ENCODE measurements around the gene RGS10.

Gene RGS10

GRCh38 chr10:119555178-119555784, 12.8 kb upstream of the RGS10 start:
- TF ChIP-seq CTCF (IDR thresholded peaks at IDR 0.05; ENCODE audit: extremely low read depth, missing control alignments): no peak
- DNase-seq (ENCODE audit: low spot score): no peak

- DNase-seq (ENCODE audit: low spot score): no peak
- no peak for TF ChIP-seq CTCF (IDR thresholded peaks at IDR 0.05; ENCODE audit: extremely low read depth, missing control alignments)
Measured at GRCh38 chr10:119550827-119551226, 8.3 kb upstream of the RGS10 start.

- no peak for TF ChIP-seq CTCF (IDR thresholded peaks at IDR 0.05; ENCODE audit: extremely low read depth, missing control alignments)
- no peak for DNase-seq (ENCODE audit: low spot score)
Measured at GRCh38 chr10:119549247-119549999, 6.9 kb upstream of the RGS10 start.

- no peak for TF ChIP-seq CTCF (IDR thresholded peaks at IDR 0.05; ENCODE audit: extremely low read depth, missing control alignments)
- no peak for DNase-seq (ENCODE audit: low spot score)
Measured at GRCh38 chr10:119546009-119546408, 3.5 kb upstream of the RGS10 start.

- no peak for DNase-seq (ENCODE audit: low spot score)
- TF ChIP-seq CTCF (IDR thresholded peaks at IDR 0.05; ENCODE audit: extremely low read depth, missing control alignments): no peak
Measured at GRCh38 chr10:119545310-119545709, 2.8 kb upstream of the RGS10 start.

GRCh38 chr10:119543814-119544642, 1.5 kb upstream of the RGS10 start:
- no peak for DNase-seq (ENCODE audit: low spot score)
- no peak for TF ChIP-seq CTCF (IDR thresholded peaks at IDR 0.05; ENCODE audit: extremely low read depth, missing control alignments)

Measured in GM20000 (cell line).